GM23248 (cell line): Measurements from ENCODE around the gene SPACA9.

Experiments
- EZH2 ChIP-seq: fragments of 200-600 bp; sonication (generic); IDR thresholded peaks from 2 replicates; pipeline ENCODE4 v1.6.1; 2018; ENCODE audit warnings: antibody characterized with exemption, mild to moderate bottlenecking; ENCODE audit not compliant: insufficient read depth, poor library complexity, severe bottlenecking
- EZH2phosphoT487 ChIP-seq: fragments of 200-600 bp; sonication (generic); IDR thresholded peaks from 2 replicates; pipeline ENCODE4 v1.6.1; 2018; ENCODE audit warnings: antibody characterized with exemption, moderate library complexity, mild to moderate bottlenecking, low read depth; ENCODE audit not compliant: insufficient read depth

DNA sequence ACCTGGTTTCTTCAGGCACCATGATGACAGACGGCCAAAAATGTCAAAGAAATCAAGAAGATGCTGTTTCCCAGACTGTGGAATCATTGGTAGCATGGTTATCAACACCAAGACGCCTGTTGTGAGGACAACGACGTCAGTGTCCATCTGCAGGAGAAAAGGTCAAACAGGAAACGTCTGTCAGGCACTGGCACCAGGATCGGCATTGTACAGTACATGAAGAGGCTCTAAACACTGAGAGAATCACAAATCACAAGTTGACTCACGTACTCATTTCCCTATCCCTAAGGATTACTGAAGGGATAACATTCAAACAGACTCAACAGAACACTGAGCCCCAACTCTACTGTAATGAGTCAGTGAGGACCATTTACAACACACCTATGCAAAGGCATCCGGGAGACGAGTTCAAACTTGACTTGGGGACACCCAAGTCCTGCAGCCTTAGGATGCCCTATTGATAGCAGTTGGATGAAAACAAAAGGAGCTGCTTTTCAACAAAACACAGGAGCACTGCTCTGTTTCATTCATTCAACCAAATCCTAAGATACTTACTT lies 44.7 kb downstream of the SPACA9 start:
- TF ChIP-seq EZH2 = no peak
- TF ChIP-seq EZH2phosphoT487 = no peak
